Lung (tissue), 12 donors: ENCODE measurements around the gene HPSE2. TPM values are rescaled to one million over a fixed set of nuclear protein-coding genes. Genes with fewer than 3 reads are reported as not detected.

Experiments
- ATAC-seq: fragments of 200-7000 bp; cut with Tn5 transposase; one replicate; pipeline ENCODE4 v1.9.1; 2020; ENCODE audit warnings: moderate number of reproducible peaks; ENCODE audit not compliant: insufficient read depth, low FRiP score
- DNase-seq, 3 donors: peaks; one replicate each; pipeline ENCODE4 v3.0.0-alpha.2; 2013 to 2017
- H3K27ac ChIP-seq, 2 donors: one replicate each; pipeline ENCODE4 v1.5.1; 2013; ENCODE audit warnings: mild to moderate bottlenecking in 2 of 2, moderate library complexity in 2 of 2, control low read depth in 1 of 2, inconsistent platforms in 1 of 2, low read depth in 1 of 2, low read length in 1 of 2
- H3K27me3 ChIP-seq, 3 donors: one replicate each; pipeline ENCODE4 v1.5.1; 2013; ENCODE audit warnings: low read length in 2 of 3; ENCODE audit not compliant: control insufficient read depth in 3 of 3, insufficient read depth in 3 of 3
- H3K36me3 ChIP-seq, 4 donors: one replicate each; pipeline ENCODE4 v1.5.1; 2013; ENCODE audit warnings: low read length in 4 of 4, mild to moderate bottlenecking in 1 of 4, moderate library complexity in 1 of 4; ENCODE audit not compliant: control insufficient read depth in 4 of 4, insufficient read depth in 4 of 4
- H3K4me1 ChIP-seq, 5 donors: one replicate each; pipeline ENCODE4 v1.5.1; 2013; ENCODE audit warnings: low read length in 5 of 5, mild to moderate bottlenecking in 2 of 5, moderate library complexity in 1 of 5; ENCODE audit not compliant: control insufficient read depth in 5 of 5, insufficient read depth in 5 of 5
- H3K4me3 ChIP-seq: one replicate; pipeline ENCODE4 v1.5.1; 2013; ENCODE audit warnings: mild to moderate bottlenecking, control low read depth, moderate library complexity
- H3K9ac ChIP-seq, 2 donors: one replicate each; pipeline ENCODE4 v1.5.1; 2013; ENCODE audit warnings: low read length in 2 of 2, control low read depth in 1 of 2; ENCODE audit not compliant: insufficient read depth in 1 of 2
- H3K9me3 ChIP-seq, 4 donors: one replicate each; pipeline ENCODE4 v1.5.1; 2013; ENCODE audit warnings: low read length in 3 of 4, mild to moderate bottlenecking in 1 of 4, moderate library complexity in 1 of 4; ENCODE audit not compliant: control insufficient read depth in 4 of 4, insufficient read depth in 3 of 4
- CTCF ChIP-seq: IDR thresholded peaks from 2 replicates; pipeline ENCODE4 v1.5.1; 2012; ENCODE audit warnings: mild to moderate bottlenecking; ENCODE audit errors: control extremely low read depth, extremely low read depth
- WGBS, 2 donors: extraction: QIAGEN DNeasy Blood & Tissue Kit; methylation state at CpG; one replicate each; pipeline ENCODE4 v1.1.7; 2013; 5-methylcytosine and 5-hydroxymethylcytosine counted together
- polyA plus RNA-seq, 2 donors: library from polyadenylated mRNA; stranded (reverse); fragments of 200-250 nt; gene quantifications; one replicate each; pipeline ENCODE4 v1.2.1, GENCODE V29; 2013
- total RNA-seq, 2 donors: library from RNA; depleted of rRNA in 1 of 2; stranded (reverse); fragments of >200 nt in 1 of 2; gene quantifications; one replicate each; pipeline ENCODE4 v1.2.1, GENCODE V29; 2014 to 2021
- donor health status: control.
- donor health status: control.
- donor health status: Bipolar disorder and iron deficiency.
- donor health status: healthy.
- donor health status: DM: yes; HTN: yes; CAD: no.

Gene HPSE2
- total and polyA plus RNA-seq, 4 donors: 0.32 to 47.3 (median 1.9) TPM

GRCh38 chr10:98901441-98902110 lies 334.1 kb downstream of the HPSE2 start:
- Histone ChIP-seq H3K27ac (no peak overlapping the region), H3K27me3 (no peaks in the 10 kb centered on the region), H3K9me3 (no peaks in the 10 kb centered on the region), H3K9ac (no peak overlapping the region), H3K4me1 (peaks cover 0 to 12% (median 0%) of the 10 kb centered on the region in 5 donors), H3K4me3 (no peak overlapping the region), H3K36me3 (no peaks in the 10 kb centered on the region)
- DNase-seq: no peak
- ATAC-seq: no peak
- WGBS, 2 donors: 80 to 82% methylated on average over 4 of the region's 4 CpGs
- TF ChIP-seq CTCF: no peak

GRCh38 chr10:98899018-98899417 lies 336.6 kb downstream of the HPSE2 start:
- Histone ChIP-seq H3K27ac (no peak overlapping the region), H3K36me3 (no peaks in the 10 kb centered on the region), H3K4me3 (no peak overlapping the region), H3K9ac (no peak overlapping the region), H3K27me3 (no peaks in the 10 kb centered on the region), H3K4me1 (peaks cover 0 to 12% (median 0%) of the 10 kb centered on the region in 5 donors), H3K9me3 (no peaks in the 10 kb centered on the region)
- ATAC-seq: no peak
- TF ChIP-seq CTCF: no peak
- DNase-seq: peak in 2 of 3 donors; percentile 44 to 60
- 46 to 67% methylated on average over 3 of the region's 3 CpGs for whole genome bisulfite sequencing, 2 donors

GRCh38 chr10:98892523-98892922 lies 343.1 kb downstream of the HPSE2 start:
- Histone ChIP-seq H3K27ac (no peak overlapping the region), H3K9ac (no peak overlapping the region), H3K27me3 (no peaks in the 10 kb centered on the region), H3K36me3 (no peaks in the 10 kb centered on the region), H3K9me3 (no peaks in the 10 kb centered on the region), H3K4me3 (no peak overlapping the region), H3K4me1 (no peaks in the 10 kb centered on the region)
- WGBS, 2 donors: 59 to 76% methylated on average over 1 of the region's 1 CpG
- ATAC-seq (no peak), DNase-seq (no peak)
- TF ChIP-seq CTCF: no peak

GRCh38 chr10:98886686-98887085 lies 349.0 kb downstream of the HPSE2 start:
- ATAC-seq: no peak
- WGBS, 2 donors: 72 to 78% methylated on average over 1 of the region's 1 CpG

More at GRCh38 chr10:98886686-98887085, 349.0 kb downstream of the HPSE2 start:
- Histone ChIP-seq H3K27me3 (no peaks in the 10 kb centered on the region), H3K9me3 (no peaks in the 10 kb centered on the region), H3K27ac (no peak overlapping the region), H3K4me1 (no peaks in the 10 kb centered on the region), H3K36me3 (no peaks in the 10 kb centered on the region), H3K4me3 (no peak overlapping the region), H3K9ac (no peak overlapping the region)
- DNase-seq: no peak
- no peak for TF ChIP-seq CTCF
